Measurements from ENCODE around the gene KPNA1. TPM values are rescaled to one million over a fixed set of nuclear protein-coding genes. Genes with fewer than 3 reads are reported as not detected.

The KPNA1 gene
- total RNA-seq, 1 donor from 2014 or later, result 40.7 TPM

- no peak for DNase-seq (ENCODE audit: low read depth, low spot score)
Measured at GRCh38 chr3:122387709-122388108, 127.0 kb downstream of the KPNA1 start.

GRCh38 chr3:122383771-122384697 is 130.7 kb downstream of the KPNA1 start, which contains the start of gene FAM162A:
Gene FAM162A, plus strand, starts transcription at chr3:122384182. Its CDS starts 84 bp downstream, at chr3:122384266.
- peak; percentile 66 for DNase-seq (ENCODE audit: low read depth, low spot score)

- peak; percentile 39 for DNase-seq (ENCODE audit: low read depth, low spot score)
Measured at GRCh38 chr3:122382888-122383666, 131.7 kb downstream of the KPNA1 start, which contains the start of gene MIX23. Gene MIX23, minus strand, starts transcription at chr3:122383231. Its CDS starts 7 bp downstream, at chr3:122383224.

GRCh38 chr3:122377975-122378374 is 136.8 kb downstream of the KPNA1 start:
- DNase-seq (ENCODE audit: low read depth, low spot score), result no peak

- DNase-seq (ENCODE audit: low read depth, low spot score), result no peak
Measured at GRCh38 chr3:122374034-122374433, 140.7 kb downstream of the KPNA1 start.

Other genes with a start within 250 kb of the KPNA1 start
- gene CSTA, start 189.7 kb downstream of the KPNA1 start, total RNA-seq, result not detected in 2 replicates
- 38.3 and 74.0 TPM in 2 replicates for gene MIX23, start 131.7 kb downstream of the KPNA1 start, total RNA-seq
- gene FAM162A, start 130.8 kb downstream of the KPNA1 start, total RNA-seq, result 15.1 and 23.6 TPM in 2 replicates
- 3.0 and 3.5 TPM in 2 replicates for gene WDR5B, start 98.9 kb downstream of the KPNA1 start, total RNA-seq
- 16.8 and 23.5 TPM in 2 replicates for gene PARP9, start 49.4 kb upstream of the KPNA1 start, total RNA-seq
- gene DTX3L, start 49.4 kb upstream of the KPNA1 start, total RNA-seq, result 13.1 and 21.5 TPM in 2 replicates
- 0.07 and 0.25 TPM in 2 replicates for gene PARP15, start 62.7 kb upstream of the KPNA1 start, total RNA-seq
- 58.9 and 104 TPM in 2 replicates for gene PARP14, start 165.9 kb upstream of the KPNA1 start, total RNA-seq

Measured in pulmonary artery endothelial cell (primary cell).